Calu3 (cell line): Measurements from ENCODE around the gene TAPT1. TPM values are rescaled to one million over a fixed set of nuclear protein-coding genes. Genes with fewer than 3 reads are reported as not detected.

Experiments
- BruUV-seq: library from RNA; stranded (reverse); fragments of 400-500 nt; replicated peaks from 2 replicates; lab custom pipeline; 2021; lab: Mats Ljungman, UMichigan
- CTCF ChIA-PET: fragments of 300-600 bp; sonication (Branson Sonifier 250); formaldehyde crosslinking; loops from one replicate; lab custom pipeline; 2022; ENCODE audit warnings: antibody characterized with exemption; lab: Charles Lee
- DNase-seq: peaks from one replicate; pipeline ENCODE4 v3.0.0; 2022
- H3K27ac Mint-ChIP-seq: one replicate; pipeline ENCODE4 v1.8.0; 2022; ENCODE audit warnings: mixed read lengths; ENCODE audit not compliant: unreplicated experiment
- H3K27me3 Mint-ChIP-seq: one replicate; pipeline ENCODE4 v1.8.0; 2022; ENCODE audit warnings: mixed read lengths; ENCODE audit not compliant: unreplicated experiment
- H3K36me3 Mint-ChIP-seq: one replicate; pipeline ENCODE4 v1.8.0; 2022; ENCODE audit warnings: mild to moderate bottlenecking, moderate library complexity, mixed read lengths; ENCODE audit not compliant: insufficient read depth, unreplicated experiment
- H3K4me1 Mint-ChIP-seq: one replicate; pipeline ENCODE4 v1.8.0; 2022; ENCODE audit warnings: mild to moderate bottlenecking, low read depth, mixed read lengths; ENCODE audit not compliant: unreplicated experiment
- H3K4me3 Mint-ChIP-seq: one replicate; pipeline ENCODE4 v1.8.0; 2022; ENCODE audit warnings: mild to moderate bottlenecking, low read depth, moderate library complexity, mixed read lengths; ENCODE audit not compliant: unreplicated experiment
- H3K9me3 Mint-ChIP-seq: one replicate; pipeline ENCODE4 v1.8.0; 2022; ENCODE audit warnings: low read depth, mixed read lengths; ENCODE audit not compliant: unreplicated experiment
- intact Hi-C: fragments of 100-400 bp; cut with micrococcal nuclease; formaldehyde crosslinking; loops from one replicate; pipeline ENCODE4 v1.10.0; 2022; ENCODE audit not compliant: unreplicated experiment
- total RNA-seq: library from RNA; stranded (reverse); gene quantifications from 2 replicates; pipeline ENCODE4 v1.2.3, GENCODE V29; 2022
- TF ChIP-seq, protein P1 (sequence below): fragments of 200-600 bp; IDR thresholded peaks from one replicate; pipeline ENCODE4 v1.8.0; 2022; ENCODE audit warnings: antibody characterized with exemption; ENCODE audit not compliant: unreplicated experiment

TAPT1 gene
- total RNA-seq, 1 experiment from 2014 or later, result 31.5 TPM

DNA sequence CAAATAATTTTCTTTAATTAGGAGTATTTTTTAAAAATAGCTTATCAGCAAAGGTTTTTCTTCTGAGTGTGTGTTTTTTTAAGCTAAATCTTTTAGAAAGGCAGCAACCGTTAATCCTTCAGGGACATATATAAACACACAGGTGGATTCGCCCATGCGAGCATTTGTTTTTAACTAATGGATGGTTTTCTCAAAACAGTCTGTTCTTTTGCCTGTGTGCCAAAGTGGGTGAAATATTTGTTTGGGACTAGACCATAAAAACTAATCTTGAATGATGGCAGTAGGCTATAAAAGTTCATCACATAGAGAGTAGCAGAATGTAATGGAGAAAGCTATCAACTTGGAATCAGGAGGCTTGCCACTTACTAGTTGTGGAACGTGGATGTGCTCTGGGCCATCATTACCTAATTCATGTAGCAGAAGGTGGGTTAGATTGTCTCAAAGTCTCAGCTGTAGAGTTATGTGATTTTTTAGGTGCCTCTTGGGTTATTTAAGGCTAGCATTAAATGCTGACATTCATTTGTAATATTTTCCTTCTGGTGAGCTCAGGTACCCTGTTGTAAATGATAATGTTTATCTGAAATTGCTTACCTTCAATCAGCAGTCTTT is 7.4 kb upstream of the TAPT1 start:
- Mint-ChIP-seq H3K27ac (no peak overlapping the region), H3K4me1 (peaks cover 13% of the 10 kb centered on the region), H3K4me3 (no peak overlapping the region), H3K36me3 (peaks cover 16% of the 10 kb centered on the region), H3K27me3 (no peaks in the 10 kb centered on the region), H3K9me3 (no peaks in the 10 kb centered on the region)
- BruUV-seq, result no TSS peak
- DNase-seq, result no peak
- TF ChIP-seq, protein P1, sequence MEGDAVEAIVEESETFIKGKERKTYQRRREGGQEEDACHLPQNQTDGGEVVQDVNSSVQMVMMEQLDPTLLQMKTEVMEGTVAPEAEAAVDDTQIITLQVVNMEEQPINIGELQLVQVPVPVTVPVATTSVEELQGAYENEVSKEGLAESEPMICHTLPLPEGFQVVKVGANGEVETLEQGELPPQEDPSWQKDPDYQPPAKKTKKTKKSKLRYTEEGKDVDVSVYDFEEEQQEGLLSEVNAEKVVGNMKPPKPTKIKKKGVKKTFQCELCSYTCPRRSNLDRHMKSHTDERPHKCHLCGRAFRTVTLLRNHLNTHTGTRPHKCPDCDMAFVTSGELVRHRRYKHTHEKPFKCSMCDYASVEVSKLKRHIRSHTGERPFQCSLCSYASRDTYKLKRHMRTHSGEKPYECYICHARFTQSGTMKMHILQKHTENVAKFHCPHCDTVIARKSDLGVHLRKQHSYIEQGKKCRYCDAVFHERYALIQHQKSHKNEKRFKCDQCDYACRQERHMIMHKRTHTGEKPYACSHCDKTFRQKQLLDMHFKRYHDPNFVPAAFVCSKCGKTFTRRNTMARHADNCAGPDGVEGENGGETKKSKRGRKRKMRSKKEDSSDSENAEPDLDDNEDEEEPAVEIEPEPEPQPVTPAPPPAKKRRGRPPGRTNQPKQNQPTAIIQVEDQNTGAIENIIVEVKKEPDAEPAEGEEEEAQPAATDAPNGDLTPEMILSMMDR, result no peak
- intact Hi-C loops, result no loop called here
- CTCF ChIA-PET, result no interaction called here

GRCh38 chr4:16231570-16232245 is 5.4 kb upstream of the TAPT1 start:
- Mint-ChIP-seq H3K27ac (peak overlapping the region; percentile 96), H3K36me3 (peaks cover 35% of the 10 kb centered on the region), H3K4me3 (peak overlapping the region; percentile 59), H3K4me1 (peaks cover 13% of the 10 kb centered on the region), H3K9me3 (no peaks in the 10 kb centered on the region), H3K27me3 (no peaks in the 10 kb centered on the region)
- TF ChIP-seq, protein P1, result no peak
- no peak for DNase-seq
- intact Hi-C loops, result no loop called here
- no TSS peak for BruUV-seq
- CTCF ChIA-PET, result interaction anchor here (0.7 kb wide), 2 partner anchors 57 to 211 kb away, joined by 3 to 5 read pairs; no protein-coding TSS in a partner anchor

GRCh38 chr4:16230308-16230707 is 4.0 kb upstream of the TAPT1 start:
- no TSS peak for BruUV-seq
- H3K9me3 Mint-ChIP-seq, result no peaks in the 10 kb centered on the region
- H3K27me3 Mint-ChIP-seq, result no peaks in the 10 kb centered on the region
- peak overlapping the region; percentile 96 for H3K27ac Mint-ChIP-seq
- intact Hi-C loops, result no loop called here
- peak overlapping the region; percentile 50 for H3K4me3 Mint-ChIP-seq
- TF ChIP-seq, protein P1, result no peak
- H3K36me3 Mint-ChIP-seq, result peaks cover 40% of the 10 kb centered on the region
- CTCF ChIA-PET, result no interaction called here
- DNase-seq, result no peak
- peaks cover 13% of the 10 kb centered on the region for H3K4me1 Mint-ChIP-seq

DNA sequence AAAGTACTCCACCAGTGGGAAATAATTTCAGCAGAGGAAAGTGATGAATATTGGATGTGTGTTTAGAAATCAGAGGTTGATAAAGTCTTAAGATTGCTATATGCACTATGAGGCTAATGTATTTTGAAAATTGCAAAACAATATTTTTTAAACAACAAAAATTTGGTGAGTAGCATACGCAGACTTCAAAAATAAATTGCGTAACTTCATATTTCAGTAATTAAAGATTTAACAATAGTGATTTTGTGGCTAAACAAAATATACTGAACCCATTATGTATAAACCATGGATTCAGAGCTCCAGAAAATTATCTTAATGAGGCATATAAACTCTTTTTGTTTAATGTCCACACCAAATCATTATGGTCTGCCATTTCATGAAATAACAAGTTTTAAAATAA is 3.3 kb upstream of the TAPT1 start:
- TF ChIP-seq, protein P1, result no peak
- Mint-ChIP-seq H3K4me1 (peaks cover 13% of the 10 kb centered on the region), H3K27me3 (no peaks in the 10 kb centered on the region), H3K4me3 (peak overlapping the region; percentile 65), H3K9me3 (no peaks in the 10 kb centered on the region), H3K36me3 (peaks cover 46% of the 10 kb centered on the region), H3K27ac (peak overlapping the region; percentile 96)
- intact Hi-C loops, result no loop called here
- no peak for DNase-seq
- CTCF ChIA-PET, result no interaction called here
- no TSS peak for BruUV-seq
